Motor neuron (in vitro differentiated cells): Measurements from ENCODE around the gene VPREB3. TPM values are rescaled to one million over a fixed set of nuclear protein-coding genes. Genes with fewer than 3 reads are reported as not detected.
"Not testable (repeated sequence)": the region's sequence is repeated elsewhere in the genome, so short reads cannot be mapped to it uniquely, and the experiment has no call there.

ENCODE experiments used
- ATAC-seq, 8 experiments: fragments of 200-7000 bp; cut with Tn5 transposase; replicated peaks in 6 of 8; 2 replicates each; pipeline ENCODE4 v1.8.0; 2021; ENCODE audit warnings: mild to moderate bottlenecking in 8 of 8, moderate library complexity in 8 of 8
- H3K27ac ChIP-seq, 2 donors: fragments of 250-450 bp; sonication (Bioruptor Pico); 2 replicates each; pipeline ENCODE4 v1.9.0; 2021; ENCODE audit warnings: antibody characterized with exemption in 2 of 2, mild to moderate bottlenecking in 2 of 2, moderate library complexity in 1 of 2
- H3K4me1 ChIP-seq, 2 donors: fragments of 250-450 bp; sonication (Bioruptor Pico); replicated peaks in 1 of 2; 2 replicates each; pipeline ENCODE4 v1.6.1; 2021; ENCODE audit warnings: antibody characterized with exemption in 2 of 2, mild to moderate bottlenecking in 2 of 2, moderate library complexity in 1 of 2
- H3K4me3 ChIP-seq, 5 donors: fragments of 250-450 bp; sonication (Bioruptor Pico); 2 replicates each; pipeline ENCODE4 v1.9.0; 2021; ENCODE audit warnings: antibody characterized with exemption in 5 of 5, mild to moderate bottlenecking in 5 of 5, moderate library complexity in 4 of 5
- WGBS, 10 experiments: fragments of 450-650 bp; shearing (Covaris generic); methylation state at CpG; one replicate each; pipeline ENCODE4 v1.0.0; 2022; 5-methylcytosine and 5-hydroxymethylcytosine counted together
- in situ Hi-C, 9 experiments: fragments of 400-800 bp; cut with MboI; loops; one replicate each; pipeline ENCODE4 v1.15.0; 2021; ENCODE audit warnings: low sequenced_read_pairs in 9 of 9, low pct_unique_long_range_greater_than_20kb in 2 of 9; ENCODE audit not compliant: unreplicated experiment in 9 of 9
- total RNA-seq, 8 experiments: library from RNA; unstranded; fragments of 300-600 nt; gene quantifications; 2 replicates each; pipeline versions ENCODE4 v1.2.3 to v1.2.4, GENCODE V29; 2022

The VPREB3 gene
- total RNA-seq, 8 experiments from 2014 or later, result 0.71 to 1.7 (median 1.1) TPM; not detected in 2

DNA sequence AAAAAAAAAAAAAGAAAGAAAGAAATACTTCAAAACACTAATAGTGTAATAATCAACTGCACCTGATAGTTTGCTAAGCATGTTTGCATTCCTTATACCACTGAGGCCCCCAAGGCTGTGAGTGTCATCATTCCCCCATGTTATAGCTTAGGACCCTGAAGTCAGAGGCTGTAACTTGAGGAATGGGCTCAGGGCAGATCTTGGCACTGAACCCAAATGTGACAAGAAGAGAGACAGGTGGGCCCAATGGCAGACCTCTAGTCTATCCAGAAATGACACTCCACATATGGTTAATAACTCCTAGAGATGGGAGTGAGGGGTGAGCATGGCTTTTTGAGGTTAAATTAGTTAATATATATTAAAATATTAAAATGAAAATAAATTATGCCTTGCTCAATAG lies 16.5 kb downstream of the VPREB3 start:
- no peak for ATAC-seq
- in situ Hi-C loops, result no loop called here
- no peak overlapping the region for H3K4me3 ChIP-seq
- H3K4me1 ChIP-seq, result no peaks in the 10 kb centered on the region
- no peak overlapping the region for H3K27ac ChIP-seq

DNA sequence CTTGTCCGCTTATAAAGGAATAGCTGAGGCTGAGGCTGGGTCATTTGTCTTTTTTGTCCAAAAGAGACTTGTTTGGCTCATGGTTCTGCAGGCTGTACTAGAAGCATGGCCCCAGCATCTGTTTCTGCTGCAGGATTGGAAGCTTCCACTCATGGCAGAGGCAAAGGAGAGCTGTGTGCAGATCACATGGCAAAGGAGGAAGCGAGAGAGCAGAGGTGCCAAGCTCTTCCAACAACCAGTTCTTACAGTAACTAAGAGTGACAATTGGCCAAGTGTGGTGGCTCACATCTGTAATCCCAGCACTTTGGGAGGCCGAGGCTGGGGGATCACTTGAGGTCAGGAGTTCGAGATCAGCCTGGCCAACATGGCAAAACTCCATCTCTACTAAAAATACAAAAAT lies 26.1 kb downstream of the VPREB3 start:
- ATAC-seq, H3K4me1 ChIP-seq, H3K27ac ChIP-seq, in situ Hi-C loops, H3K4me3 ChIP-seq: not testable (repeated sequence)
- 21 to 100% (median 58%) methylated on average over 1 to 4 of the region's 4 CpGs; no CpG with 5 or more reads in 4 of the 10 experiments for WGBS, 10 experiments

DNA sequence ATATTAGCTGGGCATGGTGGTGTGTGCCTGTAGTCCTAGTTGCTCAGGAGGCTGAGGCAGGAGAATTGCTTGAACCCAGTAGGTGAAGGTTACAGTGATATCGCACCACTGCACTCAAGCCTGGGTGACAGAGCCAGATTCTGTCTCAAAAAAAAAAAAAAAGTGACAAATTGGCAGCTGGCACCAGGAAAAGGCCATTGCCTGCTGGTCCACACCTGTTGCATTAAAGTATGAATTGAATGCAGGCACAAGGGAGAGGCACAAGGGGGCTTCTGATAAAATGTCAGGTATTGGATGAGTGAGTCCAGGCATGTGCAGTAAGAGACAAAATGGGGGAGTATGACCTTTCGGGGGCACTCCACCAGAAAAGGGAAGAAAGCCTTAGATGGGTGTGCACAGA lies 31.5 kb downstream of the VPREB3 start:
- Histone ChIP-seq H3K4me1 (peaks cover 5 to 6% of the 10 kb centered on the region in 2 donors), H3K27ac (no peak overlapping the region), H3K4me3 (no peak overlapping the region)
- WGBS, 10 experiments, result 33 to 100% (median 90%) methylated on average over 1 to 2 of the region's 2 CpGs; no CpG with 5 or more reads in 3 of the 10 experiments
- in situ Hi-C loops, result no loop called here
- no peak for ATAC-seq

DNA sequence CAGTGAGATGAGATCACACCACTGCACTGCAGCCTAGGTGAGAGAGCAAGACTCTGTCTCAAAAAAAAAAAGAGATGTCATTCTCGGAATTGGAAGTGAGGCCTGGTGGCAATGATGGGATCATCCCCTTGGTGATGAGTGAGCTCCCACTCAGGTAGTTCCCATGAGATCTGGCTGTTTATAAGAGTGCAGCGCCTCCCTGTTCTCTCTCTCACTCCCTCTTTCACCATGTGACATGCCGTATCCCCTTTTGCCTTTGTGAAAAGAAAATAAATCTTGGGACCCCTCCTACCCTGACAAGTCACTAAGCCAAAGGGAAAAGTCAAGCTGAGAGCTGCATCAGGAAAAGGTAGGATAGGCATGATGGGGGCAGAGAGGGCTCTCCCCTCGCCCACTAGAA lies 32.1 kb downstream of the VPREB3 start:
- peak in 4 of 8 experiments; percentile 35 to 69 (median 60) for ATAC-seq
- in situ Hi-C loops, result no loop called here
- Histone ChIP-seq H3K27ac (no peak overlapping the region), H3K4me1 (peaks cover 9 to 10% of the 10 kb centered on the region in 2 donors), H3K4me3 (no peak overlapping the region)
- WGBS, 10 experiments, result 0 to 67% (median 49%) methylated on average over 1 to 3 of the region's 4 CpGs; no CpG with 5 or more reads in 4 of the 10 experiments

DNA sequence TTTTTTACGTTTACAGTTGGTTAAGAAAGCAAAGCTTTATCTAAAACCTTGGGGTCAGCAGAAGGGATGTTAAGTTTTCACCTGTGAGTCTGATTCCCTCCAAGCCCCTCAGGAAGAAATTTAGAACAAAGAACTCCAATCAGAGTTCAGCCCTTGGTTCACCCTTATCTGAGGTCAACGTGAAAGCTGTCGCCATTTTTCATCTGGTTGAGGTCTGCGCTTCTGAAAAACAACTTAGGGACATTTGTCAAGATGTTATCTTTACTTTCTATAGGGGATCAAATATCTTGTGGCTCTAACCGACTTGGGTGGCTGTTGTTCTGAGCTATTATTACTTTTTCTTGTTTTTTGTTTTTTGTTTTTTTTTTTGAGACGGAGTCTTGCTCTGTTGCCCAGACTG lies 33.4 kb downstream of the VPREB3 start:
- in situ Hi-C loops, result no loop called here
- peaks cover 12 to 16% of the 10 kb centered on the region in 2 donors for H3K4me1 ChIP-seq
- ATAC-seq, result no peak
- H3K4me3 ChIP-seq, result no peak overlapping the region
- no peak overlapping the region for H3K27ac ChIP-seq
- 25 to 98% (median 84%) methylated on average over 2 to 6 of the region's 6 CpGs; no CpG with 5 or more reads in 1 of the 10 experiments for WGBS, 10 experiments

DNA sequence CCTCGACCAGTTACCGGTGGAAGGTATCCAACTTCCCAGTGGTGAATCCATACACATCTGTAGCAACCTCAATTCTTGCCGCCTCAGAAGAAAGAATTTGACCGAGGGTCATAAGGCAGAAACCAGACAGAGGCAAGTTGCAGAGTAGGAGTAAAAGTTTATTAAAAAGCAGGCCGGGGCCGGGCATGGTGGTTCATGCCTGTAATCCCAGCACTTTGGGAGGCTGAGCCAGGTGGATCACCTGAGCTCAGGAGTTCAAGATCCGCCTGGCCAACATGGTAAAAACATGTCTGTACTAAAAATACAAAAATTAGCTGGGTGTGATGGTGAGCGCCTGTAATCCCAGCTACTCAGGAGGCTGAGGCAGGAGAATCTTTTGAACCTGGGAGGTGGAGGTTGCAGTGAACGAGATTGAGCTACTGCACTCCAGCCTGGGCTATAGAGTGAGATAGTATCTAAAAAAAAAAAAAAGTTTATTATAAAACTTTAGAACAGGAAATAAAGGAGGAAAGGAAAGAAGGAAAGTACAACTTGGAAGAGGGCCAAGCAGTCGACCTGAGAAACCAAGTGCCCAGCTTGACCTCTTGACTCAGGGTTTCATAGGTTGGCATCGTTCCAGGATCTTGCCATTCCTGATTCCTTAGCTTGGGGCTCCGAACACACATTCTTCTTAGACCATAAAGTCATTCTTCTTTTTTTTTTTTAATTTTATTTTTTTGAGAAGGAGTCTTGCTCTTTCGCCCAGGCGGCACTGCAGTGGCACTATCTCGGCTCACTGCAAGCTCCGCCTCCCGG lies 35.7 kb downstream of the VPREB3 start:
- no peak overlapping the region for H3K27ac ChIP-seq
- H3K4me1 ChIP-seq, result peaks cover 12 to 16% of the 10 kb centered on the region in 2 donors
- WGBS, 10 experiments, result 43 to 100% (median 87%) methylated on average over 3 to 16 of the region's 17 CpGs
- no peak for ATAC-seq
- no peak overlapping the region for H3K4me3 ChIP-seq
- in situ Hi-C loops, result no loop called here

DNA sequence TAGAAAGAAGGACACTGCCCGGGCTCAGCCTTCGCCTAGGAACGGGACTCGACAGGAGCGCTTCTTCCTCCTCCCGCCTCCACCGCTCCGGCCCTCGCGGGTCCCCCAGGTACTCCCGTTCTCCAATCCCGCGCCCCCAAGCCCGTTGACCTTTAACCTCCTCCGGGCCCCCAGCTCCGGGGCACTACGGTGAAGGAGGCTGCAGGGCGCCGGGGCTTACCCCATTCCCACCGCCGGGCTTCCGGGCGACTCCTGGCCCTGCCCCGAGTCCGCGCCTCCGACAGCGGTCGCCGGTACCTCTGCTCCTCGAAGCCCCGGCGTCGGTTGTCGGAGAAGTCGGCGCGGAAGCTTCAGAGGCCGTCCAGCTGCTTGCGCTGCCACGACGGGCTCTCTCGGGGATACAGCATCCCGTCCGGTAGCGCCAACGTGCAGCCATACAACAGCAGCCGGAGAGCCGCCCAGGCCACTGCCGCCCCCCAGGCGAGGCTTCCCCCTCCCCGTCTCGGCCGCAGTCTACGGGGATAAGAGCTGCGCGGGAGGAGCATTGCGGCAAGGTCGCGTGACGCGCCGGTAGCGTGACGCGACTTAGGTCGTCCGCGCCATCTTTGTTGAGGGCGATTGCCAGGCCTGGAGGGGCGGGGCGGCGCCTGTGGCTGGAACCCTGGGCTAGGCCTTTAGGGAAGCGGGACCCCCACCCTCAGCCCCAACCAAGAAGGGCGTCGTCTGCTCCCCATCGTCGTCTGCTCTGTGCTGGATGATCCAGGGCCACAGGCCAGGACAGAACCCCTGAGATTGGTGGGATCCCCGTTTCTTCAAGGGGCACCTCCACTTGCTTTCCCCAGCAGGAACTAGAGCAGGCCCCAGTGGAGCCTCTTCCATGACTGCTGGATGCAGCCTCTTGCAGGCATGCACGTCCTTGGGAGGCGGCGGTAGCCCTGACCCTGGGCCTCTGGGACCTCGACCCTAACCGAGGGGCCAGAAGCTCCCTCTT lies 37.1 kb downstream of the VPREB3 start:
- Histone ChIP-seq H3K27ac (peak overlapping the region; percentile 54 to 78), H3K4me1 (peaks cover 7 to 13% of the 10 kb centered on the region in 2 donors), H3K4me3 (peak overlapping the region; percentile 53 to 85 (median 65))
- 0 to 73% (median 0%) methylated on average over 1 to 11 of the region's 84 CpGs; no CpG with 5 or more reads in 5 of the 10 experiments for WGBS, 10 experiments
- in situ Hi-C loops, result no loop called here
- peak; percentile 93 to 97 (median 94) for ATAC-seq

DNA sequence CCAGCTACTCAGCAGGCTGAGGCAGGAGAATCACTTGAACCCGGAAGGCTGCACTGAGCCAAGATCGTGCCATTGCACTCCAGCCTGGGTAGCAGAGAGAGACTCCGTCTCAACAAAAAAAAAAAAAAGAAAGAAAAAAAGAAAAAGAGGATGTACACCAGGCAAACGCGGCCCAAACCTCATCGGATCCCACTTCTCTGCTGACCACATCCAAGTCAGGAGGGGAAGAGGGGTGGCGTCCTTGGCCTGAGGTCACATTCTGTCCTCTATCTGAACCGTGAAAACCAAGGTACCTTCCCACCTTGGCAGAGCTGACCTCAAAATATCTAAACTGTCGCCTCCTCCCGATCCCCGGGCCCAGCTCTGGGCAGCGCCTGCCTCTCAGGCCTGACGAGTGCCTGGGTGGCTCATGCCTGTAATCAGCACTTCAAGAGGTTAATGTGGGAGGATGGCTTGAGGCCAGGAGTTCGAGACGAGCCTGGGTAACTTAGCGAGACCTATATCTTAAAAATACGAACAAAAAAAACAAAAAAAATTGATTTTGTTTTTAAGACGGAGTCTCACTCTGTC lies 38.3 kb downstream of the VPREB3 start:
- Histone ChIP-seq H3K27ac (no peak overlapping the region), H3K4me3 (peak overlapping the region in 3 of 5 donors; percentile 53 to 65 (median 61)), H3K4me1 (peaks cover 5 to 11% of the 10 kb centered on the region in 2 donors)
- WGBS, 10 experiments, result 9 to 100% (median 88%) methylated on average over 1 to 12 of the region's 18 CpGs
- no peak for ATAC-seq
- in situ Hi-C loops, result no loop called here

DNA sequence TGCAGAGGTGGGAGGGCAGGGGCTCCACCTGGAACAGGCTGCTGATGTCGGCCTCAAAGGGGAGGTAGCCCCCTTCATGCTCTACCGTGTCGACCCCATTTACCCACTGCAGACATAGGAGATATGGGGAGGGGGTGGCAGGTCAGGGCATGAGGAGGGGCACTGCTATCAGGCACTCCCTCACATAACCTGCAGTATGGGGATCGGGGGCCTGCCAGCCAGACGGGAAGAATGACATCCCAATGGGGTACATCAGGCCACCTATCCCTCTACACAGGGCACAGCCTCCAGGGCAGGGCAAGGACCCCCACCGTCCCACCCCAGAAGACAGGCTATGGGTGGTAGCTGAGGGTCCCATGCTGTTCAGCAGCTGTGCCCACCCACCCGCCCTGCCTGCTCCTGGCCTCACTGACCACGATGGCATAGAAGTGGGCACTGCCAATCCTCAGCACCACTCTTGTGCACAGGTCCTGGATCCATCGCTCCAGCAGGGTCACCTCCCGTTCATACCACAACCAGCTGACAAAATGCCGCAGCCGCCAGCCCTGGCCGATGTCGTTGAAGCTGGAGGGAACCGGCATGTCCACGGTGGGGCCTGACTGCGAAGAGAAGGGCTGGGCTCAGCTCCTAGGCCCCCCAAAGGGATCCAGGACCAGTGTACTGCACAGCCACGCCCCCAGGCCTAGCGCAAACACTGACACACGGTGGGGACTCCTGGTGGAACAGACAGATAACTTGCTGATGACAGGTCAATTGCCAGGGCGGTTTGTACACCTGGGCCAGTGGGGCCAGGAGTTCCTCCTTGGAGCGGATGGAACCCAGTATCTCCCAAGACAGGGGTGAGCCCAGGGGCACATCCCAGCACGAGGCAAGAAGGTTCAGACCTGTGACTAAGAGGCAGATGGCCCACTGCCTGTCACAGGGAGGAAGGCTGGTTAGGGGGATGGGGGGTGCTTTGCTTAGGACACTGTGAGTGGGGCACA lies 39.3 kb downstream of the VPREB3 start:
- in situ Hi-C loops, result no loop called here
- ATAC-seq, result no peak
- peaks cover 5 to 11% of the 10 kb centered on the region in 2 donors for H3K4me1 ChIP-seq
- H3K27ac ChIP-seq, result no peak overlapping the region
- no peak overlapping the region for H3K4me3 ChIP-seq
- 86 to 100% methylated on average over 1 to 6 of the region's 23 CpGs; no CpG with 5 or more reads in 8 of the 10 experiments for WGBS, 10 experiments

DNA sequence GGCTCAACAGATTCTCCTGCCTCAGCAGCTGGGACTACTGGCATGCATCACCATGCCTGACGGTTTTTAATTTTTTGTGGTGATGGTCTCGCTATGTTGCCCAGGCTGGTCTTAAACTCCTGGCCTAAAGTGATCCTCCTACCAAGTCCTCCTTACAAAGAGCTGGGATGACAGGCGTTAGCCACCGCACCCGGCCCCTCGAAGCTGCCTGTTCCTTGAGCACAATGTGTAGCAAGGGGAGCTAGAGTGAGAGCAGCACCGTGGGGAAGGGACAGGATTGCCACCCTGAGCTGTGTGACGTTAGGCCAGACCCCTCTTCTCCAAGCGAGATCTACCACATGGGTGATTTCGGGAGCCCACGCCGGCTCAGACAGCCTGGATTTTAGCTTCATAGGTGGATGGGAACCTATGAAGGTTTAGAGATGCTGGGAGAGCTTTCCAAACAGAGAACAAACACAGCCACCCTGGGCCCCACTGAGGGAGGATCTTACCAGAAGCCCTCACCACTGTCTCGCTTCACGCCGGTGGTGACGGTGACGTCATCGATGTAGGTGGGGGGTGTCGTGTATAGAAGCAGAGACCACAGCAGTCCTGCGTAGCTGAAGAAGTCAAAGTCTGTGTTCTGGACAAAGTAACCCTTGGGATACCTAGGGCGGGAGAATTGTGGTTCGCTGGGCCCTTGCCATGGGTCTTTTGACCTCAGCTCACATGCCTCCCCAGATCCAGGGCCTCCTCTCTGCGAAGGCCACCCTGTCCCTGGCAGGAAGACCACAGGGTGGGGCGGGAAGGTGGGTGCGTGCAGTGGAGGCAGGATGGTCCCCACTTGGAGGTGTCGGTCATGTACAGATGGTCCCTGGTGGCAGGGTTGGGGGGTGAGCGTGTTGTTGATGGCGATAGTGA lies 40.3 kb downstream of the VPREB3 start:
- WGBS, 10 experiments, result 80 to 100% (median 94%) methylated on average over 1 to 9 of the region's 28 CpGs; no CpG with 5 or more reads in 2 of the 10 experiments
- peaks cover 5 to 11% of the 10 kb centered on the region in 2 donors for H3K4me1 ChIP-seq
- ATAC-seq, result no peak
- no peak overlapping the region for H3K4me3 ChIP-seq
- in situ Hi-C loops, result no loop called here
- H3K27ac ChIP-seq, result no peak overlapping the region

DNA sequence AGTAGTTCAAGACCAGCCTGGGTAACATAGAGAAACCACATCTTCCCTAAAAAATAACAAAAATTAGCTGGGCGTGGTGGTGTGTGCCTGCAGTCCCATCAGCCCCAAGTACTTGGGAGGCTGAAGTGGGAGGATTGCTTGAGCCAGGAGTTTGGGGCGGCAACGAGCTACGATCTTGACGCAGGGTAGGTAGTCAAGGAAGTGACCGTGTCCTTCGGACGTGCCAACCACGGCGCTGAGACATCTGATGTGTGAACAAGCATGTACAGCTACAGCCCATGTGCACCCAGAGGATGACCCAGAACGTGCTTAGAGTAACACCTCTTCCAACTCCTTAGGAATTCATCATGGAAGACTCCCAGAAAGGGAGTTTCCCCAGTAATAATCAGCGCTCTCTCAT lies 42.0 kb downstream of the VPREB3 start:
- in situ Hi-C loops, result no loop called here
- H3K27ac ChIP-seq, result no peak overlapping the region
- 70 to 100% (median 94%) methylated on average over 1 to 10 of the region's 12 CpGs; no CpG with 5 or more reads in 3 of the 10 experiments for WGBS, 10 experiments
- no peak overlapping the region for H3K4me3 ChIP-seq
- H3K4me1 ChIP-seq, result peaks cover 2 to 7% of the 10 kb centered on the region in 2 donors
- ATAC-seq, result no peak
